Small intestine (tissue), 7 donors: ENCODE measurements around the gene COL10A1. TPM values are rescaled to one million over a fixed set of nuclear protein-coding genes. Genes with fewer than 3 reads are reported as not detected.

Source experiments
- DNase-seq, 2 donors: peaks; one replicate each; pipeline versions ENCODE4 v3.0.0 to v3.0.0-alpha.2; 2013
- FAIRE-seq: peaks from 2 replicates; lab custom pipeline; 2012; peaks lifted over from hg19 to GRCh38; lab: Jason Lieb, UNC
- H3K27ac ChIP-seq, 3 donors: one replicate each; pipeline ENCODE4 v1.5.1; 2013; ENCODE audit warnings: low read length in 2 of 3, mild to moderate bottlenecking in 2 of 3, control low read depth in 1 of 3, inconsistent platforms in 1 of 3, low read depth in 1 of 3, moderate library complexity in 1 of 3
- H3K27me3 ChIP-seq, 3 donors: one replicate each; pipeline ENCODE4 v1.6.1; 2013; ENCODE audit warnings: low read length in 3 of 3, inconsistent platforms in 1 of 3; ENCODE audit not compliant: control insufficient read depth in 3 of 3, insufficient read depth in 3 of 3
- H3K36me3 ChIP-seq, 3 donors: one replicate each; pipeline ENCODE4 v1.6.1; 2013; ENCODE audit warnings: low read length in 3 of 3, inconsistent platforms in 1 of 3, low read depth in 1 of 3, mild to moderate bottlenecking in 1 of 3, moderate library complexity in 1 of 3; ENCODE audit not compliant: control insufficient read depth in 3 of 3, insufficient read depth in 2 of 3
- H3K4me1 ChIP-seq, 3 donors: one replicate each; pipeline ENCODE4 v1.6.1; 2013; ENCODE audit warnings: low read length in 2 of 3, inconsistent platforms in 1 of 3, low read depth in 1 of 3, mild to moderate bottlenecking in 1 of 3, moderate library complexity in 1 of 3; ENCODE audit not compliant: control insufficient read depth in 3 of 3, insufficient read depth in 2 of 3
- H3K4me3 ChIP-seq, 3 donors: one replicate each; pipeline ENCODE4 v1.5.1; 2013; ENCODE audit warnings: low read length in 3 of 3, control low read depth in 1 of 3, inconsistent platforms in 1 of 3, low read depth in 1 of 3, mild to moderate bottlenecking in 1 of 3, moderate library complexity in 1 of 3
- H3K9me3 ChIP-seq, 2 donors: one replicate each; pipeline ENCODE4 v1.6.1; 2013; ENCODE audit warnings: low read depth in 1 of 2, low read length in 1 of 2; ENCODE audit not compliant: control insufficient read depth in 2 of 2, insufficient read depth in 1 of 2
- WGBS, 3 donors: extraction: QIAGEN DNeasy Blood & Tissue Kit; methylation state at CpG; one replicate each; pipeline ENCODE4 v1.1.7; 2013; 5-methylcytosine and 5-hydroxymethylcytosine counted together
- polyA plus RNA-seq, 4 donors: library from polyadenylated mRNA; stranded (reverse) in 3 of 4; unstranded in 1 of 4; fragments of 200-250 nt in 3 of 4; fragments of 120-200 nt in 1 of 4; gene quantifications; one replicate each; pipeline versions ENCODE4 v1.2.1 to v1.2.3, GENCODE V29; 2013
- donor health status: healthy with polysubstance abuse.
- donor health status: control.
- donor health status: control.
- donor health status: Bipolar disorder and iron deficiency.
- donor health status: healthy.

COL10A1 gene
- polyA plus RNA-seq, 4 donors: 0.09 TPM; not detected in 3

- H3K4me3 ChIP-seq: no peak overlapping the region
- no peaks in the 10 kb centered on the region for H3K4me1 ChIP-seq
- peaks cover 0 to 2% (median 0%) of the 10 kb centered on the region in 3 donors for H3K36me3 ChIP-seq
- H3K27ac ChIP-seq: no peak overlapping the region
- H3K9me3 ChIP-seq: no peaks in the 10 kb centered on the region
- FAIRE-seq (no peak), DNase-seq (no peak)
- H3K27me3 ChIP-seq: no peaks in the 10 kb centered on the region
- WGBS, 3 donors: 88 to 93% (median 92%) methylated on average over 3 of the region's 3 CpGs
These were observed 34.0 kb upstream of the COL10A1 start for GRCh38 chr6:116159782-116160524.

DNA sequence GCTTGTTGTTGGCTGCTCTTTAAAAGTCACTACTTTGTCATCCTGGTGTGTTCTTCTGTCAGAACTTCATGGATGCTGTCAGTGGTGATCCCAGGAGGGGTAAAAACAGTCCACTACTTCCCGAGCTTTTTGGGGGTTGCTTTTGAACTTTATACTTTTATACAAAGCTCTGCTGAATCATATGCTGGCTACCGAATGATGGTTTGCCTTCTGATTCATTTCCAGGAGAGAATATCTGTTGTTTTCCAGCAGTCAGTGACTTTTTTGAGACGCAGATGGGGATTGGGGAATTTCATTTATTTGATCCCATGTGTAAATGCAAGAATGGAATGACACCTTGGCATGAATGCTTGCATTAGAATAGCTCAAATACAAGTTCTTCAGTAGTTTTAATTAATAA is 32.7 kb upstream of the COL10A1 start:
- H3K27me3 ChIP-seq: no peaks in the 10 kb centered on the region
- H3K27ac ChIP-seq: no peak overlapping the region
- no peaks in the 10 kb centered on the region for H3K4me1 ChIP-seq
- WGBS, 3 donors: 41 to 58% (median 55%) methylated on average over 3 of the region's 3 CpGs
- H3K4me3 ChIP-seq: no peak overlapping the region
- H3K9me3 ChIP-seq: no peaks in the 10 kb centered on the region
- no peak for FAIRE-seq
- no peak for DNase-seq
- H3K36me3 ChIP-seq: peaks cover 0 to 2% (median 0%) of the 10 kb centered on the region in 3 donors

DNA sequence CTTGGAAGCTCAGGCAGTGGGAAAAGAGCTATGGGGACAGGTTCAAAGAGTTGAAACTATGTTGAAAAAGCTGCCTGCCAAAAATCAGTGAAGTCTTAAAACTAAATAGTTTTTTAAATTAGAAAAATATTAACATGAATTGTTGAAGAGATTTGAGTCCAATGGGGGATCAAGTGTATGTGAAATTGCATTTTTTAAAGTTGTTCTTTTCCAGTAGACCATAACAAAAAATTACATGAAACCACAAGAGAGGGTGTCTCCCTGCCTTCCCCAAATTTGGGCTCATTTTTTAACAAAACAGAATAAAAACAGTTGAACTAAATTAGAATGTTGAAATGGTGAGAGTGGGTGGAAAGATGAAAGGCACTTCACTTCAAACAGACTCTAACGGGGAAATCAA is 31.5 kb upstream of the COL10A1 start:
- Histone ChIP-seq H3K27ac (no peak overlapping the region), H3K4me1 (no peaks in the 10 kb centered on the region), H3K4me3 (no peak overlapping the region), H3K27me3 (no peaks in the 10 kb centered on the region), H3K9me3 (no peaks in the 10 kb centered on the region), H3K36me3 (peaks cover 0 to 2% (median 0%) of the 10 kb centered on the region in 3 donors)
- 85 to 91% (median 85%) methylated on average over 1 of the region's 1 CpG for WGBS, 3 donors
- FAIRE-seq (no peak), DNase-seq (no peak)

DNA sequence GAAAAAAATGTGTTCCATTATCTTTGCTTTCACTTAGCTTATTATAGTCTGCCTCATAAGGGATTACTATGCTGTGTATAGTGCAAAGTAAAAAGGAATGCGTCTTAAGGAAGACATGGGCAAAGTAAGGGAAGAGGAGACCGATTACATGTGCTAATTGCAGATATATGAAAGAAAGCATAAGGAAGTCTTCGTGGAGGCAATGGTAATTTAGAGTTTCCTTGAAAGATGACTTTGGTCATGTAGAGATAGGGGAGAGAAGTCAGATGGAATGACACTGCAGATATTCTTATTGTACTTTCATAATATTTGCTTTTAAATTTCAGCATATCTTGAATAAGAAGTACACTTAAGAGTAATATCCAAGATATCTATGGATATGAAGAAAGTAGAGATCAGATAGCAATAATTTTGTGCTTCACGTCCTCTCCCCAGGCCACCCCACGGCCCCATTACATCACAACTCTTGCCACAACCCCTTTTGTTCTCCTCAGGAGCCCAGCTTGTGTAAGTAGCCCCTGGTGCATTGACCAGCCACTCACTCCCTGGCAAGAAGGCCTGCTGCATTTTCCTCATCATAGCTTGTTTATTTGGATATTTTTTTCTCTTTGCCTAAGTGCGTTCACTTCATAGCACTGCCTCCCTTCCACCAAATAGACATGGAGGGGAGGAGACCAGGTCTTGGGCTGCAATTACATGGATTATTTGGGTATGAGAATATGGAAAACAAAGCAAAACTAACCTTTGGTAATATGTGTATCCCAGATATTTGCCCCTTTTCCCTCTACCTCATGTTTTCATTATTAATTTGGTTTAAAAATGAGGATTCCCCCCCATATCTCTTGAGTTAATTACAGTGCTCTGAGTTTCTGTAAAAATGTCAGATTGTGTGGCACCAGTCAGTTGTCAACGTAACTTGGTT is 30.7 kb upstream of the COL10A1 start:
- no peak for FAIRE-seq
- peak in 1 of 2 donors; percentile 7 for DNase-seq
- no peak overlapping the region for H3K27ac ChIP-seq
- 79 to 86% (median 85%) methylated on average over 7 of the region's 7 CpGs for WGBS, 3 donors
- H3K9me3 ChIP-seq: no peaks in the 10 kb centered on the region
- H3K27me3 ChIP-seq: no peaks in the 10 kb centered on the region
- H3K4me1 ChIP-seq: no peaks in the 10 kb centered on the region
- peaks cover 0 to 2% (median 0%) of the 10 kb centered on the region in 3 donors for H3K36me3 ChIP-seq
- H3K4me3 ChIP-seq: no peak overlapping the region

DNA sequence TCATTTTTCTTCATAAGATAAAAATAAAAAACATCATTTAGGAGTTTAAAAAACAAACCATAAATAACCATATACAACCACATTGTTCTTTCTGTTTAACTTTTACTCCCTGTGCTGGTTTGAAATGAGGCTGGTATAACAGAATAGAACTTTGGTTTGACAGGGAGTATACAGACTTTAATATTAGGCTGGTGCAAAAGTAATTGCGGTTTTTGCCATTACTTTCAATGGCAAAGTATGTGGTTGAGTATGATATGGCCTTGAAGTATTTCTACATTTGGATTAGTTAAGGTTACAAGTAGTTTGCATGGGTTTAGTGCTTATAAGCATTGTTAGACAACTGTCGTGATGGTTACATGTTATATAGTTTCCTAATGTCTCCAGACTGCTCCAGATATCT is 29.0 kb upstream of the COL10A1 start:
- no peak for FAIRE-seq
- H3K36me3 ChIP-seq: peaks cover 0 to 2% (median 0%) of the 10 kb centered on the region in 3 donors
- no peak overlapping the region for H3K27ac ChIP-seq
- H3K9me3 ChIP-seq: no peaks in the 10 kb centered on the region
- 96 to 98% (median 97%) methylated on average over 2 of the region's 2 CpGs for WGBS, 3 donors
- no peak overlapping the region for H3K4me3 ChIP-seq
- H3K4me1 ChIP-seq: no peaks in the 10 kb centered on the region
- no peak for DNase-seq
- no peaks in the 10 kb centered on the region for H3K27me3 ChIP-seq

DNA sequence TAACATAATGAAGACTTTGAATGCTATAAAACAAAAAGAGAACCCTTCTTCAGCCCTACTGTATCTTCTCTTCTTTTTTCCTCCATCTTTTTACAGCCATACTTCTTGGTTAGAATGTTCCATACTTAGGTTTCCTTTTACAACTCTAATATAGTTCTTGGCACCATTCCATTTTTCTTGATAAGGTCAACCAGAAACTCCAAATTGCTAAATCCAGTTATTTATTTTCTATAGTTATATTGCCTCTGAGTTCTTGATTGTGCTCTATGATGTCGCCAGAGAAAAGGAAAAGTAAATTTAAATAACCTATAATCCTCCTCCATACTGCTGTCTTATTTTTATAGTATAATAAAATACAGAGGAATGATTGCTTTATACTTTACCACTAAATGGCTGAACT is 26.7 kb upstream of the COL10A1 start:
- Histone ChIP-seq H3K4me1 (no peaks in the 10 kb centered on the region), H3K27ac (no peak overlapping the region), H3K36me3 (peaks cover 0 to 2% (median 0%) of the 10 kb centered on the region in 3 donors), H3K27me3 (no peaks in the 10 kb centered on the region), H3K9me3 (no peaks in the 10 kb centered on the region), H3K4me3 (no peak overlapping the region)
- FAIRE-seq (no peak), DNase-seq (peak; percentile 39 to 55)
- WGBS, 3 donors: 15 to 72% (median 55%) methylated on average over 1 of the region's 1 CpG

DNA sequence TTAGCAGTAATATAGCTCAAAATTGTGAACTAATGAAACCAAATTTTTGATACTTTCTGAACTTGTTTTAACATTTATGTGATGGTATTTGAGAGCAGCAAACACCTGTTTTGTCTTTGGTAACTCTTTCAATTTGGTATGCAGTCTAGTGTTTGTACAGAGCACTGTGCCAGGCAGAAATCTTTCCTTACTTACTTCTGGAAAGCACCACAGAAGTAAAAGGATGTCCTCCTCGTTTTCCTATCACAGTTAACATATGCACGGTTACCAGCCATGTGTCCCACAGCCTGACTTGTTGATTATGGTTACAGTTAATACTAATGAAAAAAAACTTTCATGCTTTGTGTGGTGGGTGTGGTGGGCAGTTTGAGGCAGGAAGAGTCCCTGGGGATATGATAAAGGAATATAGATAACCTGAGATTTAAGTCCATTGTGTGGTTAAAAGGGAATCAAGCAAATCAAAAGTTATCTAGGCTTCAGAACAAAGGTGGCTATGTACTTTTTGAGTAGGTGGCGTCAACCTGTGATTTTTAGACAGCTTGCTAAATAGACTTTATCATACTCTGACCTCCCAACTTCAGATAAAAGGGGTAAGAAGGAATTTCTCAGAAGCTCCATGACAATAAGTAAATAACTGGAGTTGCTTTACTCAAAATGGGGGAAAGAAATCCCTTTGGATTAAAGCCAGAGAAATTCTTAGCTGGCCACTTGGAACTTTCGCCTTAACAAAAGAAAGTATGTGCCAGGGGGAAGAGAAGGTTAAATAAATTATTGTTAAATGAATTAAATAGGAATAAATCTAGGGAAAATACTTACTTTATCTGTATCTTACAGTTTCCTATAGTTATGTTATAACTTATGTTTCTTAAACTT is 20.1 kb upstream of the COL10A1 start:
- H3K27ac ChIP-seq: no peak overlapping the region
- H3K9me3 ChIP-seq: no peaks in the 10 kb centered on the region
- H3K27me3 ChIP-seq: no peaks in the 10 kb centered on the region
- H3K4me3 ChIP-seq: no peak overlapping the region
- no peaks in the 10 kb centered on the region for H3K36me3 ChIP-seq
- 81 to 90% (median 84%) methylated on average over 4 of the region's 4 CpGs for WGBS, 3 donors
- H3K4me1 ChIP-seq: no peaks in the 10 kb centered on the region
- DNase-seq (no peak), FAIRE-seq (peak; percentile 33)

- FAIRE-seq: no peak
- H3K9me3 ChIP-seq: no peaks in the 10 kb centered on the region
- H3K4me3 ChIP-seq: no peak overlapping the region
- 76 to 89% (median 86%) methylated on average over 3 of the region's 3 CpGs for WGBS, 3 donors
- no peaks in the 10 kb centered on the region for H3K27me3 ChIP-seq
- DNase-seq: no peak
- no peaks in the 10 kb centered on the region for H3K36me3 ChIP-seq
- H3K4me1 ChIP-seq: no peaks in the 10 kb centered on the region
- no peak overlapping the region for H3K27ac ChIP-seq
These were observed 18.7 kb upstream of the COL10A1 start for GRCh38 chr6:116144605-116145004.
